K562 (cell line): ENCODE results near the gene GABARAPL2. TPM values are rescaled to one million over a fixed set of nuclear protein-coding genes. Genes with fewer than 3 reads are reported as not detected.

ENCODE experiments used
- AFF4 ChIP-seq: sonication (generic); formaldehyde crosslinking; IDR thresholded peaks from 2 replicates; pipeline ENCODE4 v1.8.0; 2023; ENCODE audit warnings: mild to moderate bottlenecking, missing genetic modification reagents
- ATF3 ChIP-seq, 2 experiments: fragments of 450-650 bp in 1 of 2; sonication (generic) in 1 of 2; formaldehyde crosslinking in 1 of 2; IDR thresholded peaks in 1 of 2; conservative IDR thresholded peaks in 1 of 2; 2 replicates each; pipeline versions ENCODE4 v1.6.1 to v1.8.1; 2016 to 2023; ENCODE audit warnings: mild to moderate bottlenecking in 2 of 2, moderate library complexity in 2 of 2, inconsistent platforms in 1 of 2, missing genetic modification reagents in 1 of 2
- BACH1 ChIP-seq: fragments of 200-800 bp; sonication (Bioruptor generic); IDR thresholded peaks from 2 replicates; pipeline ENCODE4 v1.6.1; 2016; ENCODE audit warnings: missing genetic modification characterization, missing compliant biosample characterization
- BRD9 ChIP-seq: fragments of 450-650 bp; IDR thresholded peaks from 2 replicates; pipeline ENCODE4 v1.6.1; 2018; ENCODE audit warnings: low read depth; ENCODE audit not compliant: partially characterized antibody
- CTBP1 ChIP-seq: fragments of 450-650 bp; IDR thresholded peaks from 2 replicates; pipeline ENCODE4 v1.6.1; 2016; ENCODE audit warnings: borderline replicate concordance
- DLX4 ChIP-seq: fragments of 250-450 bp; sonication (Bioruptor Pico); IDR thresholded peaks from 2 replicates; pipeline ENCODE4 v1.6.1; 2021; ENCODE audit warnings: mild to moderate bottlenecking
- E2F4 ChIP-seq: sonication (generic); formaldehyde crosslinking; IDR thresholded peaks from 2 replicates; pipeline ENCODE4 v1.8.0; 2022; ENCODE audit warnings: mild to moderate bottlenecking, low read depth, missing genetic modification reagents
- EP400 ChIP-seq: fragments of 450-650 bp; IDR thresholded peaks from 2 replicates; pipeline ENCODE4 v1.6.1; 2017; ENCODE audit warnings: antibody characterized with exemption, mild to moderate bottlenecking, moderate library complexity
- ETS2 ChIP-seq: IDR thresholded peaks from 2 replicates; pipeline ENCODE4 v1.6.1; 2016; ENCODE audit warnings: borderline replicate concordance, missing genetic modification characterization, mild to moderate bottlenecking, moderate library complexity, missing compliant biosample characterization; ENCODE audit not compliant: poor library complexity, severe bottlenecking
- GATAD2B ChIP-seq: fragments of 450-650 bp; IDR thresholded peaks from 2 replicates; pipeline ENCODE4 v1.6.1; 2017; ENCODE audit warnings: mild to moderate bottlenecking, borderline replicate concordance
- NFYB ChIP-seq: IDR thresholded peaks from 2 replicates; pipeline ENCODE4 v1.6.1; 2011; ENCODE audit warnings: mild to moderate bottlenecking, moderate library complexity; ENCODE audit not compliant: insufficient read length; ENCODE audit errors: extremely low read depth
- POLR2B ChIP-seq: fragments of 450-650 bp; IDR thresholded peaks from 2 replicates; pipeline ENCODE4 v1.6.1; 2018; ENCODE audit warnings: low read depth; ENCODE audit not compliant: partially characterized antibody
- POLR3A ChIP-seq: IDR thresholded peaks from 2 replicates; pipeline ENCODE4 v1.6.1; 2011; ENCODE audit warnings: borderline replicate concordance, mild to moderate bottlenecking, moderate library complexity; ENCODE audit not compliant: insufficient read length, insufficient read depth; ENCODE audit errors: extremely low read depth
- SMARCA4 ChIP-seq: fragments of 450-650 bp; IDR thresholded peaks from 2 replicates; pipeline ENCODE4 v1.6.1; 2016
- ZKSCAN8 ChIP-seq: fragments of 200-800 bp; sonication (Bioruptor generic); IDR thresholded peaks from 2 replicates; pipeline ENCODE4 v1.6.1; 2016; ENCODE audit warnings: missing genetic modification characterization, missing compliant biosample characterization
- ZNF184 ChIP-seq: sonication (generic); formaldehyde crosslinking; IDR thresholded peaks from 2 replicates; pipeline ENCODE4 v1.5.0; 2020; ENCODE audit warnings: missing genetic modification reagents
- ZNF311 ChIP-seq: fragments of 250-450 bp; sonication (Bioruptor Pico); IDR thresholded peaks from 2 replicates; pipeline ENCODE4 v1.4.0; 2020; ENCODE audit warnings: mild to moderate bottlenecking, moderate library complexity
- ZNF512 ChIP-seq: IDR thresholded peaks from 2 replicates; pipeline ENCODE4 v1.6.1; 2016; ENCODE audit warnings: missing genetic modification characterization, missing compliant biosample characterization
- polyA plus RNA-seq, 8 experiments: library from polyadenylated mRNA; depleted of rRNA in 4 of 8; stranded (reverse) in 5 of 8; unstranded in 3 of 8; fragments of >200 nt; fragmentation: Nextera tagmentation in 2 of 8; fragmentation: Illumina TruSeq in 1 of 8; extraction: Ambion mirVana in 2 of 8; extraction: Trizol in 1 of 8; gene quantifications; 2 replicates each; pipeline versions ENCODE4 v1.2.1 to v1.2.3, GENCODE V29; 2011 to 2014; ENCODE audit warnings: inconsistent platforms in 1 of 8, missing spikeins in 1 of 8
- total RNA-seq, 7 experiments: library from RNA; depleted of rRNA in 6 of 7; stranded (reverse); fragments of >200 nt in 6 of 7; fragmentation: Illumina TruSeq in 2 of 7; extraction: Trizol in 2 of 7; gene quantifications; 2 replicates each; pipeline versions ENCODE4 v1.2.1 to v1.2.3, GENCODE V29; 2011 to 2021; ENCODE audit warnings: low replicate concordance in 1 of 7

GABARAPL2 gene
- total and polyA plus RNA-seq, 9 of the 15 experiments (the other 6 are each of a cell fraction or from before 2014, with no cell fraction given) = 42.1 to 288 (median 91.8) TPM

GRCh38 chr16:75590920-75591843 lies 25.0 kb downstream of the GABARAPL2 start (continued):
- TF ChIP-seq ATF3 (IDR thresholded peaks at IDR 0.05) (peak; percentile 49; the same call in 1 of the 2 replicates), ATF3 (CRISPR knock-in tag; conservative IDR thresholded peaks at IDR 0.05) (no peak), POLR2B (no peak), CTBP1 (0 out of 2 replicates have a peak, but pooled peaks have one; percentile 39), POLR3A (no peak), E2F4 (CRISPR knock-in tag) (no peak), BRD9 (peak; percentile 30), SMARCA4 (peak; percentile 52; the same call in 1 of the 2 replicates), ETS2 (tag) (no peak), DLX4 (no peak), EP400 (peak; percentile 39; the same call in 1 of the 2 replicates), NFYB (no peak), BACH1 (tag) (no peak), ZNF184 (CRISPR knock-in tag) (no peak), ZKSCAN8 (no peak), AFF4 (CRISPR knock-in tag) (no peak), ZNF512 (no peak), GATAD2B (no peak), ZNF311 (CRISPR knock-in tag) (peak; percentile 36; the same call in 1 of the 2 replicates)
